Erythroblast (primary cell): ENCODE data around the gene C3orf22.

Experiments
- GATA1 ChIP-seq: IDR thresholded peaks from 2 replicates; pipeline ENCODE4 v1.6.1; 2011; ENCODE audit warnings: low read depth, mild to moderate bottlenecking, control low read depth, low read length, moderate library complexity
- POLR2A ChIP-seq: IDR thresholded peaks from 2 replicates; pipeline ENCODE4 v1.6.1; 2011; ENCODE audit warnings: mild to moderate bottlenecking, low read length

DNA sequence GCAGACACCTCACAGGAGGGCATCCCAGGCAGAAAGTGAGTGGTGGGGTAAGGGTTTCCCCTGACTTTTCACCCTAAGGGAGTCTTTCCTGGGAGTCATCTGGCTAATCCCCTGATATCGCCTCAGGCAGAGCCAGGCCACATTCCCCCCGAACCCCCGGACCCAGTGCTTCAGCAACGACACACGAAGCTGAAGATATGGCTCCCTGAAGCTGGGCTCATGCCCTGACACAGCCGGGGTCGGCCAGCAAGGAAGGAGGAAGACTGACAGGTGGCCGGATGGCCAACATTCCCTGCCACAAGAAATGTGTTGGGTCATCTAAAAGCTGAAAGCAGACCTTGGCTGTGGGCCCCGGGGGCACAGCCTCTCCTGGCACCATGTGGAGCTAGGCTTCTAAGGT lies 20.4 kb downstream of the C3orf22 start:
- TF ChIP-seq POLR2A: no peak
- TF ChIP-seq GATA1: no peak
